Chondrocyte (in vitro differentiated cells): ENCODE data around the gene PAM. TPM values are rescaled to one million over a fixed set of nuclear protein-coding genes. Genes with fewer than 3 reads are reported as not detected.

Source experiments
- DNase-seq: peaks from one replicate; pipeline ENCODE4 v3.0.0; 2021; ENCODE audit warnings: mixed read lengths, low spot score
- H3K27ac Mint-ChIP-seq: one replicate; pipeline ENCODE4 v1.8.0; 2021; ENCODE audit warnings: mild to moderate bottlenecking, moderate library complexity, mixed read lengths; ENCODE audit not compliant: unreplicated experiment
- H3K27me3 Mint-ChIP-seq: 2 replicates; pipeline ENCODE4 v1.8.0; 2021; ENCODE audit warnings: low read depth, mixed read lengths
- H3K36me3 Mint-ChIP-seq: 2 replicates; pipeline ENCODE4 v1.8.0; 2021; ENCODE audit warnings: low read depth, mixed read lengths
- H3K4me1 Mint-ChIP-seq: 2 replicates; pipeline ENCODE4 v1.8.0; 2021; ENCODE audit warnings: low read depth, mild to moderate bottlenecking, mixed read lengths
- H3K4me3 Mint-ChIP-seq: one replicate; pipeline ENCODE4 v1.8.0; 2021; ENCODE audit warnings: mild to moderate bottlenecking, moderate library complexity, mixed read lengths; ENCODE audit not compliant: unreplicated experiment
- H3K9me3 Mint-ChIP-seq: 2 replicates; pipeline ENCODE4 v1.8.0; 2021; ENCODE audit warnings: low read depth, mixed read lengths
- total RNA-seq: library from RNA; stranded (reverse); gene quantifications from 3 replicates; pipeline ENCODE4 v1.2.1, GENCODE V29; 2021
- TF ChIP-seq, protein P1 (sequence below): fragments of 200-600 bp; sonication (generic); IDR thresholded peaks from 2 replicates; pipeline ENCODE4 v1.5.0; 2021; ENCODE audit warnings: antibody characterized with exemption, mild to moderate bottlenecking, moderate library complexity

PAM gene
- total RNA-seq, 1 donor from 2014 or later, result 293 TPM

- no peak for DNase-seq
- no peaks in the 10 kb centered on the region for H3K27me3 Mint-ChIP-seq
- TF ChIP-seq, protein P1, sequence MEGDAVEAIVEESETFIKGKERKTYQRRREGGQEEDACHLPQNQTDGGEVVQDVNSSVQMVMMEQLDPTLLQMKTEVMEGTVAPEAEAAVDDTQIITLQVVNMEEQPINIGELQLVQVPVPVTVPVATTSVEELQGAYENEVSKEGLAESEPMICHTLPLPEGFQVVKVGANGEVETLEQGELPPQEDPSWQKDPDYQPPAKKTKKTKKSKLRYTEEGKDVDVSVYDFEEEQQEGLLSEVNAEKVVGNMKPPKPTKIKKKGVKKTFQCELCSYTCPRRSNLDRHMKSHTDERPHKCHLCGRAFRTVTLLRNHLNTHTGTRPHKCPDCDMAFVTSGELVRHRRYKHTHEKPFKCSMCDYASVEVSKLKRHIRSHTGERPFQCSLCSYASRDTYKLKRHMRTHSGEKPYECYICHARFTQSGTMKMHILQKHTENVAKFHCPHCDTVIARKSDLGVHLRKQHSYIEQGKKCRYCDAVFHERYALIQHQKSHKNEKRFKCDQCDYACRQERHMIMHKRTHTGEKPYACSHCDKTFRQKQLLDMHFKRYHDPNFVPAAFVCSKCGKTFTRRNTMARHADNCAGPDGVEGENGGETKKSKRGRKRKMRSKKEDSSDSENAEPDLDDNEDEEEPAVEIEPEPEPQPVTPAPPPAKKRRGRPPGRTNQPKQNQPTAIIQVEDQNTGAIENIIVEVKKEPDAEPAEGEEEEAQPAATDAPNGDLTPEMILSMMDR, result no peak
- H3K4me1 Mint-ChIP-seq, result peaks cover 43% of the 10 kb centered on the region
- H3K27ac Mint-ChIP-seq, result no peak overlapping the region
- no peaks in the 10 kb centered on the region for H3K9me3 Mint-ChIP-seq
- H3K4me3 Mint-ChIP-seq, result no peak overlapping the region
- no peaks in the 10 kb centered on the region for H3K36me3 Mint-ChIP-seq
Measured at GRCh38 chr5:102763734-102764133, 8.6 kb downstream of the PAM start.

GRCh38 chr5:102764381-102765004 lies 9.4 kb downstream of the PAM start:
- TF ChIP-seq, protein P1, result no peak
- Mint-ChIP-seq H3K9me3 (no peaks in the 10 kb centered on the region), H3K4me1 (peaks cover 38% of the 10 kb centered on the region), H3K27ac (no peak overlapping the region), H3K27me3 (no peaks in the 10 kb centered on the region), H3K4me3 (no peak overlapping the region), H3K36me3 (no peaks in the 10 kb centered on the region)
- DNase-seq, result no peak

DNA sequence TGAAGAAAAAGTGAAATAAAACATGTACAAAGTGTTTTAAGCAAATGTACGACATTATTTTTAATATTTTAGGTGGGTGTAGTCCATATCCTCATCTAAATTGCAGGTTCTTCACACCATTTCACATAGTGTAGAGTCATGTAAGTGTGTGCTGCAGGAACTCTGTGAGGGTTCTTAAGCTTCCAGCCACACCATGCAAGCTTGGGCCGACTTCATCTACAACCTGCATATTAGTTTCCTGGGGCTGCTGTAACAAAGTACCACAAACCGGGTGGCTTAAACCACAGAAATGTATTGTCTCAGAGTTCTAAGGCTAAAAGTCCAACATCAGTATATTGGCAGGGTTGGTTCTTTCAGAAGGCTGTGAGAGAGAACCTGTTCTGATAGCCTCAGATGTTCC lies 10.2 kb downstream of the PAM start:
- no peaks in the 10 kb centered on the region for H3K9me3 Mint-ChIP-seq
- H3K27me3 Mint-ChIP-seq, result no peaks in the 10 kb centered on the region
- DNase-seq, result no peak
- TF ChIP-seq, protein P1, result no peak
- H3K4me3 Mint-ChIP-seq, result no peak overlapping the region
- H3K4me1 Mint-ChIP-seq, result peaks cover 30% of the 10 kb centered on the region
- H3K27ac Mint-ChIP-seq, result no peak overlapping the region
- no peaks in the 10 kb centered on the region for H3K36me3 Mint-ChIP-seq

DNA sequence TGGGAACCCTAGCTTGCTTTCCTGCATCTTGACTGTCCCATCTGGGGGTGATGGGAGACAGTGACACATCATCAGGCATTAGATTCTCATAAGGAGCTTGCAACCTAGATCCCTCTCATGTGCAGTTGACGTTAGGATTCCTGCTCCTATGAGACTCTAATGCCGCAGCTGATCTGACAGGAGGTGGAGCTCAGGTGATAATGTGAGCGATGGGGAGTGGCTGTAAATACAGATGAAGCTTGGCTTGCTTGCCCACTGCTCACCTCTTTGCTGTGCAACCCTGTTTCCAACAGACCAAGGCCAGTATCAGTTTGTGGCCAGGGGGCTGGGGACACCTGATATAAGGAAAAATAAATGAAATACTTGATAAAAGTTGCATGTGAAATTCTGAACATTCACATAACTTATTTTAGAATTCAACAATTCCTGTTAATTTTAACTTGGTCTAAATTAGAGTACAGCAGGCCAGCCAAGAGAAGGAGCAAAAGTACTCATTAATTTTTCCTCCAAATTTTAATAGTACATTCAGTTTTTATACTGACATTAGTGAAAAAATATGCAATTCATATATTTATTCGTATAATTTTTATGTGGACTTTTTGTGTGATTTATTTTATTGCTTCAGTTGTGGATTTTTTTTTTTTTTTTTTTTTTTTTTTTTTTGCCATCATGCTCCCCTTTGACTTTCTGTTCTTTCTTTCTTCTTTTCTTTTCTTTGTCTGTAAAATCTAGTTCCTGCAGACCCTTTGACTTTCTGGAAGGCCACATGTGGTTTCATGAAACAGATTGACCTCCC lies 11.4 kb downstream of the PAM start:
- Mint-ChIP-seq H3K9me3 (no peaks in the 10 kb centered on the region), H3K4me1 (peaks cover 24% of the 10 kb centered on the region), H3K27me3 (no peaks in the 10 kb centered on the region), H3K4me3 (no peak overlapping the region), H3K27ac (no peak overlapping the region), H3K36me3 (no peaks in the 10 kb centered on the region)
- TF ChIP-seq, protein P1, result no peak
- DNase-seq, result no peak

DNA sequence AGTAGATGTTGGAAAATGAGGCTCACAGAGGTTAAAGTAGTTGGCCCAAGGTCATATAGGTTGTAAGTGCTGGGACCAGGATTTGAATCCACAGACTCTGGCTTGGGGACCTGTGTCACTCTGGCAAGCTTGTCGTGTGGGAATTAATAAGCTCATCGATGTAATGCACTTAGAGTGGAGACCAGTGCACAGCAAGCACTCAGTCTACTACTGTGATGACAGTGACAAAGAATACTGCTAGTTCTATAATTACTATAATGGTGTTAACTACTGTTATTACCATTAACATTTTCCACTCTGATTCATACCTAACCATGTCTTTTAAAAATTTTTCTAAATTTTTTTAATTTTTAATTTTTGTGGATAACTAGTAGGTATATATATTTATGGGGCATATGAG lies 12.8 kb downstream of the PAM start:
- Mint-ChIP-seq H3K4me3 (no peak overlapping the region), H3K27ac (no peak overlapping the region), H3K36me3 (no peaks in the 10 kb centered on the region), H3K4me1 (peaks cover 20% of the 10 kb centered on the region), H3K9me3 (no peaks in the 10 kb centered on the region), H3K27me3 (no peaks in the 10 kb centered on the region)
- TF ChIP-seq, protein P1, result no peak
- no peak for DNase-seq
